Measurements from ENCODE around the gene USP1. TPM values are rescaled to one million over a fixed set of nuclear protein-coding genes. Genes with fewer than 3 reads are reported as not detected.
A peak's percentile ranks its signal among the peaks of the same experiment; 100 is the strongest.

The USP1 gene
- total RNA-seq, 1 experiment from 2014 or later: 37.5 TPM

DNA sequence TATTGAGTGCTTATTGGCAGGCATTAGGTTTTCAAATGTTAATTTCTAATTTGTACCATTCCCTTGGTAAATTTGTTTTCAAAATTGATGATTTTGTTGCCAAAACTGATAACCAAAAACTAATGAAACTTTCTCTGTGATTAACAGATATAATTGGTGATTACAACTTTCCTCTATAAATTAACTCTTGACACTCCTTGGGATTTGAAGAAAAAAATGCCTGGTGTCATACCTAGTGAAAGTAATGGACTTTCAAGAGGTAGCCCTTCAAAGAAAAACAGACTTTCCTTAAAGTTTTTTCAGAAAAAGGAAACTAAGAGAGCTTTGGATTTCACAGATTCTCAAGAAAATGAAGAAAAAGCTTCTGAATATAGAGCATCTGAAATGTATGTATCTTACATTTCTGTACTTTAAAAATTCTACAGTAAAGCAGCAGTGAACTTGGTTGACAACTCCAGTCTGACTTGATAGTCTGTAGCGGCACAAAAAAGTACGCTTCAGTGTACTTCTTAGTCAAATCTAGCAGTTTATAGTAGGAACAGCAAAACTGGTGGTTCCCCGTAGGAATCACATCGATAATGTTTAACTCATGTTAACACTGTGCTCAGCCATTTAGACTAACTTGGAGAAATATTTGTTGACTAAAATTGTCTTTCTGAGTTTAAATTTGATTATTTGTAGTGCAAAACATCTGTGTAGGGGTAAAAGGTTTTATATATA lies 3.0 kb downstream of the USP1 start:
- no peak for DNase-seq
- Histone ChIP-seq H3K79me2 (ENCODE audit: low read length) (peaks cover 86% of the 10 kb centered on the region), H3K4me1 (ENCODE audit: low read length) (peaks cover 33% of the 10 kb centered on the region), H3K36me3 (ENCODE audit: insufficient read depth, low read length) (peaks cover 44% of the 10 kb centered on the region), H4K20me1 (ENCODE audit: insufficient read depth, low read depth, low read length) (peaks cover 24% of the 10 kb centered on the region), H3K9me2 (replicated peaks; ENCODE audit: insufficient read depth, low read length) (no peaks in the 10 kb centered on the region), H3K4me2 (ENCODE audit: low read depth, low read length, poor library complexity, severe bottlenecking) (peak overlapping the region; percentile 80), H3K9ac (ENCODE audit: low read length) (no peak overlapping the region), H3K27me3 (ENCODE audit: low read length) (no peaks in the 10 kb centered on the region), H3K27ac (ENCODE audit: low read length) (0 out of 2 replicates have a peak overlapping the region, but pooled peaks have one; percentile 23), H3K4me3 (ENCODE audit: low read length) (peak overlapping the region; percentile 78), H3K9me3 (ENCODE audit: low read length) (no peaks in the 10 kb centered on the region), H2AFZ (ENCODE audit: low read length) (no peak overlapping the region)

DNA sequence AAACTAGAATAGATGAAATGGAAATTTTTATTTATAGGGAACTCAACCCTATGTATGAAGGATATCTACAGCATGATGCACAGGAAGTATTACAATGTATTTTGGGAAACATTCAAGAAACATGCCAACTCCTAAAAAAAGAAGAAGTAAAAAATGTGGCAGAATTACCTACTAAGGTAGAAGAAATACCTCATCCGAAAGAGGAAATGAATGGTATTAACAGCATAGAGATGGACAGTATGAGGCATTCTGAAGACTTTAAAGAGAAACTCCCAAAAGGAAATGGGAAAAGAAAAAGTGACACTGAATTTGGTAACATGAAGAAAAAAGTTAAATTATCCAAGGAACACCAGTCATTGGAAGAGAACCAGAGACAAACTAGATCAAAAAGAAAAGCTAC lies 7.9 kb downstream of the USP1 start:
- Histone ChIP-seq H3K79me2 (ENCODE audit: low read length) (peaks cover 70% of the 10 kb centered on the region), H3K9ac (ENCODE audit: low read length) (no peak overlapping the region), H2AFZ (ENCODE audit: low read length) (no peak overlapping the region), H3K9me2 (replicated peaks; ENCODE audit: insufficient read depth, low read length) (no peaks in the 10 kb centered on the region), H4K20me1 (ENCODE audit: insufficient read depth, low read depth, low read length) (peaks cover 20% of the 10 kb centered on the region), H3K4me1 (ENCODE audit: low read length) (peaks cover 15% of the 10 kb centered on the region), H3K4me2 (ENCODE audit: low read depth, low read length, poor library complexity, severe bottlenecking) (no peak overlapping the region), H3K4me3 (ENCODE audit: low read length) (no peak overlapping the region), H3K27ac (ENCODE audit: low read length) (no peak overlapping the region), H3K36me3 (ENCODE audit: insufficient read depth, low read length) (peaks cover 83% of the 10 kb centered on the region), H3K9me3 (ENCODE audit: low read length) (no peaks in the 10 kb centered on the region), H3K27me3 (ENCODE audit: low read length) (no peaks in the 10 kb centered on the region)
- peak; percentile 29 for DNase-seq

DNA sequence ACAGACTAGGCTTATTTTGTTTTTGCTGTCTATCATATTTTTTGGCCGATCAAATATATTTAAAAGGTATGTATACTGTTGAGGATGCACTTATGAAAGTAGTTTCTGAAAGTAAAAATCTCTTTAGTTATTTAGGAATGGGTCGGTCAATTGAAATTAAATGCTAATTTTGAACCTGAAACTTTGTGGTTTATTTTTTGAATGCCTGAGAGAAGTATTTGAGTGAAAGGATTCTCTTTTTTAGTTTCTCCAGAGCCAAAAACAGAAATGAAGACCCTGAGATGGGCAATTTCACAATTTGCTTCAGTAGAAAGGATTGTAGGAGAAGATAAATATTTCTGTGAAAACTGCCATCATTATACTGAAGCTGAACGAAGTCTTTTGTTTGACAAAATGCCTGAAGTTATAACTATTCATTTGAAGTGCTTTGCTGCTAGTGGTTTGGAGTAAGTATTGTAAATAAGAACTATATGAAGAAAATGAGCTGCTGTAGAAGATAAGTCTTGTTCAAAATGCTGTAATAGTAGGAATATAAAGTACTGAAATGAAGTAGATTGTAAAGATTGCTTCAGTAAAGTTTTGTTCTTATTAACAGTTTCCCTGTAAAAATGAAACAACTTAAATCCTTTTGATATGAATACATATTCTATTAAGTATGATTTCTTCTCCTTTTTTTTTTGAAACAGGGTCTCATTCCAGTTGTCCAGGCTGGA lies 11.5 kb downstream of the USP1 start:
- Histone ChIP-seq H3K36me3 (ENCODE audit: insufficient read depth, low read length) (peaks cover 71% of the 10 kb centered on the region), H3K79me2 (ENCODE audit: low read length) (peaks cover 33% of the 10 kb centered on the region)
- no peak for DNase-seq

DNA sequence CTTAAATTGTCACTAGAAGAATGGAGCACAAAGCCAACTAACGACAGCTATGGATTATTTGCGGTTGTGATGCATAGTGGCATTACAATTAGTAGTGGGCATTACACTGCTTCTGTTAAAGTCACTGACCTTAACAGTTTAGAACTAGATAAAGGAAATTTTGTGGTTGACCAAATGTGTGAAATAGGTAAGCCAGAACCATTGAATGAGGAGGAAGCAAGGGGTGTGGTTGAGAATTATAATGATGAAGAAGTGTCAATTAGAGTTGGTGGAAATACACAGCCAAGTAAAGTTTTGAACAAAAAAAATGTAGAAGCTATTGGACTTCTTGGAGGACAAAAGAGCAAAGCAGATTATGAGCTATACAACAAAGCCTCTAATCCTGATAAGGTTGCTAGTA lies 13.5 kb downstream of the USP1 start:
- Histone ChIP-seq H3K4me1 (ENCODE audit: low read length) (no peaks in the 10 kb centered on the region), H3K9ac (ENCODE audit: low read length) (no peak overlapping the region), H3K4me2 (ENCODE audit: low read depth, low read length, poor library complexity, severe bottlenecking) (no peak overlapping the region), H3K9me3 (ENCODE audit: low read length) (no peaks in the 10 kb centered on the region), H3K36me3 (ENCODE audit: insufficient read depth, low read length) (peaks cover 51% of the 10 kb centered on the region), H3K27me3 (ENCODE audit: low read length) (no peaks in the 10 kb centered on the region), H3K4me3 (ENCODE audit: low read length) (no peak overlapping the region), H3K79me2 (ENCODE audit: low read length) (peaks cover 14% of the 10 kb centered on the region), H4K20me1 (ENCODE audit: insufficient read depth, low read depth, low read length) (peaks cover 13% of the 10 kb centered on the region; the same call in 1 of the 2 replicates), H2AFZ (ENCODE audit: low read length) (no peak overlapping the region), H3K27ac (ENCODE audit: low read length) (no peak overlapping the region), H3K9me2 (replicated peaks; ENCODE audit: insufficient read depth, low read length) (no peaks in the 10 kb centered on the region)
- peak; percentile 12 for DNase-seq

More for the DNA sequence above, 11.5 kb downstream of the USP1 start:
- H3K27me3 ChIP-seq (ENCODE audit: low read length): no peaks in the 10 kb centered on the region
- H3K4me3 ChIP-seq (ENCODE audit: low read length): no peak overlapping the region
- no peak overlapping the region for H3K9ac ChIP-seq (ENCODE audit: low read length)
- H3K4me2 ChIP-seq (ENCODE audit: low read depth, low read length, poor library complexity, severe bottlenecking): no peak overlapping the region
- no peaks in the 10 kb centered on the region for H3K9me3 ChIP-seq (ENCODE audit: low read length)
- H3K9me2 ChIP-seq (replicated peaks; ENCODE audit: insufficient read depth, low read length): no peaks in the 10 kb centered on the region
- H4K20me1 ChIP-seq (ENCODE audit: insufficient read depth, low read depth, low read length): peaks cover 20% of the 10 kb centered on the region; the same call in 1 of the 2 replicates
- H3K4me1 ChIP-seq (ENCODE audit: low read length): no peaks in the 10 kb centered on the region
- H2AFZ ChIP-seq (ENCODE audit: low read length): no peak overlapping the region
- H3K27ac ChIP-seq (ENCODE audit: low read length): no peak overlapping the region

DNA sequence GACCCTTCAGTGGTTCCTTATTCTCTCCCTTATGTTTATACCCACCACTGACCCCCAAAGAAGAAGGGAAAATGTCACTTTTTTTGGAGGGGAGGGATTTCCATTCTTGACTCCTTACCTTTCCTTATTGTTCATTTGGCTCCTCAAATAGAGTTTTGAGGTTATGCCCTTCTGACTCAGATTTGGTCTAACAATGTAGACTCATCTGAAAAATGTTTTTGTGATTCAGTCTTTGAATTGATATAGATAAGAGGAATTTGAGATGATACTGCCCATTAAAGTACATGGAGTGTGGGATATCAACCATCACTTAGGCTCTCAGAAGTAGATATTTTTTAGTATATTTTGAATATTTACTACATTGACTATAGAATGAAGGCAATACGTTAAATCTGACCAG lies 16.1 kb downstream of the USP1 start:
- no peaks in the 10 kb centered on the region for H3K4me1 ChIP-seq (ENCODE audit: low read length)
- no peak overlapping the region for H3K4me2 ChIP-seq (ENCODE audit: low read depth, low read length, poor library complexity, severe bottlenecking)
- no peaks in the 10 kb centered on the region for H3K9me3 ChIP-seq (ENCODE audit: low read length)
- no peaks in the 10 kb centered on the region for H3K9me2 ChIP-seq (replicated peaks; ENCODE audit: insufficient read depth, low read length)
- H3K4me3 ChIP-seq (ENCODE audit: low read length): no peak overlapping the region
- H3K9ac ChIP-seq (ENCODE audit: low read length): no peak overlapping the region
- peaks cover 13% of the 10 kb centered on the region; the same call in 1 of the 2 replicates for H4K20me1 ChIP-seq (ENCODE audit: insufficient read depth, low read depth, low read length)
- H3K79me2 ChIP-seq (ENCODE audit: low read length): no peaks in the 10 kb centered on the region
- no peak overlapping the region for H3K27ac ChIP-seq (ENCODE audit: low read length)
- H2AFZ ChIP-seq (ENCODE audit: low read length): no peak overlapping the region
- H3K36me3 ChIP-seq (ENCODE audit: insufficient read depth, low read length): peaks cover 33% of the 10 kb centered on the region; the same call in 1 of the 2 replicates
- H3K27me3 ChIP-seq (ENCODE audit: low read length): no peaks in the 10 kb centered on the region
- peak; percentile 36 for DNase-seq

DNA sequence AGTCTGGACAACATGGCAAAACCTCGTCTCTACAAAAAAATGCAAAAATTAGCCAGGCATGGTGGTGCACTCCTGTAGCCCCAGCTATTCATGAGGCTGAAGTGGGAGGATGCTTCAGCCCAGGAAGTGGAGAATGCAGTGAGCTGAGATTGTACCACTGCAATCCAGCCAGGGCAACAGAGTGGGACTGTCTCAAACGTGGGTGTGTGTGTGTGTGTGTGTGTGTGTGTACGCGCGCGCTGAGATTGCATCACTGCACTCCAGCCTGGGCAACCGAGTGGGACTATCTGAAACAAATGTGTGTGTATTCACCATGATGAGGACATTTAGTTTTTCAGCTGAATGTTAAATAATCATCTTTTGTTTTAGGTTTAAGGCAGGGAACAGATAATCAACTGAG lies 21.1 kb downstream of the USP1 start:
- H4K20me1 ChIP-seq (ENCODE audit: insufficient read depth, low read depth, low read length): no peaks in the 10 kb centered on the region; the same call in 1 of the 2 replicates
- no peaks in the 10 kb centered on the region for H3K36me3 ChIP-seq (ENCODE audit: insufficient read depth, low read length)
- H3K27ac ChIP-seq (ENCODE audit: low read length): no peak overlapping the region
- no peak overlapping the region for H3K4me3 ChIP-seq (ENCODE audit: low read length)
- no peaks in the 10 kb centered on the region for H3K9me3 ChIP-seq (ENCODE audit: low read length)
- no peak overlapping the region for H2AFZ ChIP-seq (ENCODE audit: low read length)
- no peaks in the 10 kb centered on the region for H3K79me2 ChIP-seq (ENCODE audit: low read length)
- H3K4me2 ChIP-seq (ENCODE audit: low read depth, low read length, poor library complexity, severe bottlenecking): no peak overlapping the region
- H3K9ac ChIP-seq (ENCODE audit: low read length): no peak overlapping the region
- DNase-seq: no peak
- H3K4me1 ChIP-seq (ENCODE audit: low read length): no peaks in the 10 kb centered on the region
- no peaks in the 10 kb centered on the region for H3K27me3 ChIP-seq (ENCODE audit: low read length)
- no peaks in the 10 kb centered on the region for H3K9me2 ChIP-seq (replicated peaks; ENCODE audit: insufficient read depth, low read length)

DNA sequence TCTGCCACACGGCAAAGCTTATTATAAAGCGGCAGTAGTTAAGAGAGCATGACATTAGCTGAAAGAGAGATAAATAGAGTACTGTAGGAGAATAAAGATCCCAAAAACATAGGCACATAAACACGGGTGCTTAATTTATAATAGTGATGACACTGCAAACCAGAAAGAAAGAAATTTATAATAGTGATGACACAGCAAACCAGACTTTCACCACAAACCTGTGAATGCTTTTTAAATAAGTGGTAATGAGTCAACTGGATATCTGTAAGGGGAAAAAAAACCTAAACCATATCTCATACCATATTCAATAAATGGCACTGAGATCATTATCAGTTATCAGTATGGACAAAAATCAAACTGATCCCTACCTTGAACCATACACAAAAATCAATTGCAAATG lies 25.5 kb downstream of the USP1 start:
- no peak for DNase-seq
- Histone ChIP-seq H3K4me1 (ENCODE audit: low read length) (no peaks in the 10 kb centered on the region), H3K9me2 (replicated peaks; ENCODE audit: insufficient read depth, low read length) (no peaks in the 10 kb centered on the region)

DNA sequence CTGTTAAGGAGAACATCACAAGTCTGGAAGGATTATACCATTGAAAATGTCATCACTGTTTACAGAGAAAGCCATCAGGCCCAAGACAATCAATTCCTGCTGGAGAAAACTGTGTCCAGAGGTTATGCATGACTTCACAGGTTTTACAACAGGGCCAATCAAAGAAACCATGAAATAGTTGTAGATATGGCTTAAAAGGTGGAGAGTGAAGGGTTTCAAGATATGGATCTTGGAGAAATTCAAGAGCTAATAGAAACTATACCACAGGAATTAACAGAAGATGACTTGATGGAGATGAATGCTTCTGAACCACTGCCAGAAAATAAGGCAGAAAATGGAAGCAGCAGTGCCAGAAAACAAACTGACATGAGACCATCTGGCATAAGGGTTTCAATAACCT lies 30.2 kb downstream of the USP1 start:
- Histone ChIP-seq H2AFZ (ENCODE audit: low read length) (no peak overlapping the region), H3K9me2 (replicated peaks; ENCODE audit: insufficient read depth, low read length) (no peaks in the 10 kb centered on the region), H3K9ac (ENCODE audit: low read length) (no peak overlapping the region), H3K4me3 (ENCODE audit: low read length) (no peak overlapping the region), H3K9me3 (ENCODE audit: low read length) (no peaks in the 10 kb centered on the region), H4K20me1 (ENCODE audit: insufficient read depth, low read depth, low read length) (no peaks in the 10 kb centered on the region), H3K79me2 (ENCODE audit: low read length) (no peaks in the 10 kb centered on the region), H3K27ac (ENCODE audit: low read length) (no peak overlapping the region), H3K27me3 (ENCODE audit: low read length) (no peaks in the 10 kb centered on the region), H3K36me3 (ENCODE audit: insufficient read depth, low read length) (no peaks in the 10 kb centered on the region), H3K4me2 (ENCODE audit: low read depth, low read length, poor library complexity, severe bottlenecking) (no peak overlapping the region), H3K4me1 (ENCODE audit: low read length) (no peaks in the 10 kb centered on the region)
- no peak for DNase-seq

More for the DNA sequence above, 25.5 kb downstream of the USP1 start:
- H3K36me3 ChIP-seq (ENCODE audit: insufficient read depth, low read length): no peaks in the 10 kb centered on the region
- no peaks in the 10 kb centered on the region for H3K79me2 ChIP-seq (ENCODE audit: low read length)
- H3K4me2 ChIP-seq (ENCODE audit: low read depth, low read length, poor library complexity, severe bottlenecking): no peak overlapping the region
- no peaks in the 10 kb centered on the region for H3K9me3 ChIP-seq (ENCODE audit: low read length)
- no peaks in the 10 kb centered on the region for H4K20me1 ChIP-seq (ENCODE audit: insufficient read depth, low read depth, low read length)
- H3K27ac ChIP-seq (ENCODE audit: low read length): no peak overlapping the region
- H3K27me3 ChIP-seq (ENCODE audit: low read length): no peaks in the 10 kb centered on the region
- no peak overlapping the region for H3K4me3 ChIP-seq (ENCODE audit: low read length)
- H3K9ac ChIP-seq (ENCODE audit: low read length): no peak overlapping the region
- H2AFZ ChIP-seq (ENCODE audit: low read length): no peak overlapping the region

Measured in Karpas-422 (cell line).